AG04449 (cell line): ENCODE measurements around the gene PTPRG.

ENCODE experiments used
- CTCF ChIA-PET: fragments of 350-600 bp; formaldehyde crosslinking; extraction: SDS; loops from one replicate; lab custom pipeline; 2021; ENCODE audit warnings: antibody characterized with exemption; lab: Yijun Ruan, JAX
- POLR2A ChIA-PET: fragments of 400-600, 350-600 bp; formaldehyde crosslinking; extraction: SDS; loops from one replicate; lab custom pipeline; 2020; ENCODE audit warnings: antibody characterized with exemption, inconsistent platforms; lab: Yijun Ruan, JAX
- DNase-seq: peaks from one replicate; pipeline ENCODE4 v3.0.0-alpha.2; 2010; ENCODE audit warnings: low read depth, low spot score
- H3K4me3 ChIP-seq: 2 replicates; pipeline ENCODE4 v1.5.1; 2011; ENCODE audit warnings: low read depth, mild to moderate bottlenecking, control low read depth, low read length
- CTCF ChIP-seq: IDR thresholded peaks from one replicate; pipeline ENCODE4 v1.5.1; 2011; ENCODE audit warnings: mild to moderate bottlenecking, moderate library complexity, low read length, control low read depth, inconsistent platforms; ENCODE audit not compliant: insufficient read depth; ENCODE audit errors: missing control alignments

The PTPRG gene

GRCh38 chr3:61733000-61733399 lies 171.6 kb downstream of the PTPRG start:
- ChIA-PET POLR2A (no interaction called here), CTCF (no interaction called here)
- DNase-seq: no peak
- no peak overlapping the region for H3K4me3 ChIP-seq
- no peak for TF ChIP-seq CTCF

- H3K4me3 ChIP-seq: no peak overlapping the region
- no peak for DNase-seq
- TF ChIP-seq CTCF: no peak
- ChIA-PET POLR2A (no interaction called here), CTCF (no interaction called here)
Observed at GRCh38 chr3:61733876-61734275, 172.5 kb downstream of the PTPRG start.

GRCh38 chr3:61734749-61735686 lies 173.6 kb downstream of the PTPRG start:
- no peak for TF ChIP-seq CTCF
- H3K4me3 ChIP-seq: no peak overlapping the region
- no peak for DNase-seq
- POLR2A ChIA-PET: no interaction called here
- CTCF ChIA-PET: no interaction called here

- no peak for TF ChIP-seq CTCF
- no peak for DNase-seq
- POLR2A ChIA-PET: no interaction called here
- CTCF ChIA-PET: no interaction called here
- no peak overlapping the region for H3K4me3 ChIP-seq
Observed at GRCh38 chr3:61736506-61736905, 175.1 kb downstream of the PTPRG start.

- POLR2A ChIA-PET: interaction anchor here (0.5 kb wide), 1 partner anchor 190 kb away, joined by 3 read pairs; no protein-coding TSS in a partner anchor
- no peak for DNase-seq
- CTCF ChIA-PET: interaction anchor here (2.4 kb wide), 1 partner anchor 11 kb away, joined by 6 read pairs; no protein-coding TSS in a partner anchor
- H3K4me3 ChIP-seq: no peak overlapping the region
- no peak for TF ChIP-seq CTCF
Observed at GRCh38 chr3:61739640-61740039, 178.3 kb downstream of the PTPRG start.

GRCh38 chr3:61740494-61740893 lies 179.1 kb downstream of the PTPRG start:
- no peak for TF ChIP-seq CTCF
- DNase-seq: no peak
- CTCF ChIA-PET: interaction anchor here (2.4 kb wide), 1 partner anchor 12 kb away, joined by 6 read pairs; no protein-coding TSS in a partner anchor
- H3K4me3 ChIP-seq: no peak overlapping the region
- POLR2A ChIA-PET: no interaction called here
